ENCODE results near the gene MAP2K2. TPM values are rescaled to one million over a fixed set of nuclear protein-coding genes. Genes with fewer than 3 reads are reported as not detected.

MAP2K2 gene
- total RNA-seq, 3 donors from 2014 or later, result 173 to 221 (median 192) TPM

DNA sequence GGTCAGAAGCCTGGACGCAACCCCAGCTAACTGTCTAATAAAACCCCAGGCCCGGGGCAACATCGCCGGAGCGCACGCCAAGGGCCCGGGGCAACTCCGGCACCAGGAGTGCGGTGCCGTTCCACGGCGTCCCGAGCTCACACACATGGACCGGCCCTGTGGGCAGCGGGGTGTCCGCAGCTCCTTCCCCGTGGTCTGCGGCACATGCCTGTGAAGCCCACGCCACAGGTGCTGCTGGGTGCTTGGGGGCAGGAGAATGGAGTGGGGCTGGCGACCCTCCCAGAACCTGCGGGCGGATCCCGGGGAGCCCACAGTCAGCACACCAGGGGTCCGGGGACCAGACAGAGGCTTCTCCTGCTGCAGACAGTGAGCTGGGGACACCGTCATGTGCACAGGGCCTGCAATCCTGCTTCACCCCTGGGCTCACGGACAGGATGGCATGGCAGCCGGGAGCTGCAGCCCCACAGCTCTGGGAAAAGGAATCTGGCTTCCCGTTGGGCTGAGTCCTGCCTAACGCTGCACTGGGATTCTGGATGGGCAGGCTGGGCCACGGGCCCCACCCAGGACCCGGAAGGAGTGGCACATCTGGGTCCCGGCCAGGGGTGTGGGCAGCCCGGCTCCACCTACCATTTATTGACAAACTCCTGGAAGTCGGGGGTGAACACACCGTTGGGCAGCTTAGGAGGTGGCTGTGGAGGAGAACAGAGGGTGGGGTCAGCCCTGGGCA, 29.0 kb downstream of the MAP2K2 start:
- peaks cover 10% of the 10 kb centered on the region for H3K4me1 ChIP-seq (ENCODE audit: low read depth)
- TF ChIP-seq, protein P1, sequence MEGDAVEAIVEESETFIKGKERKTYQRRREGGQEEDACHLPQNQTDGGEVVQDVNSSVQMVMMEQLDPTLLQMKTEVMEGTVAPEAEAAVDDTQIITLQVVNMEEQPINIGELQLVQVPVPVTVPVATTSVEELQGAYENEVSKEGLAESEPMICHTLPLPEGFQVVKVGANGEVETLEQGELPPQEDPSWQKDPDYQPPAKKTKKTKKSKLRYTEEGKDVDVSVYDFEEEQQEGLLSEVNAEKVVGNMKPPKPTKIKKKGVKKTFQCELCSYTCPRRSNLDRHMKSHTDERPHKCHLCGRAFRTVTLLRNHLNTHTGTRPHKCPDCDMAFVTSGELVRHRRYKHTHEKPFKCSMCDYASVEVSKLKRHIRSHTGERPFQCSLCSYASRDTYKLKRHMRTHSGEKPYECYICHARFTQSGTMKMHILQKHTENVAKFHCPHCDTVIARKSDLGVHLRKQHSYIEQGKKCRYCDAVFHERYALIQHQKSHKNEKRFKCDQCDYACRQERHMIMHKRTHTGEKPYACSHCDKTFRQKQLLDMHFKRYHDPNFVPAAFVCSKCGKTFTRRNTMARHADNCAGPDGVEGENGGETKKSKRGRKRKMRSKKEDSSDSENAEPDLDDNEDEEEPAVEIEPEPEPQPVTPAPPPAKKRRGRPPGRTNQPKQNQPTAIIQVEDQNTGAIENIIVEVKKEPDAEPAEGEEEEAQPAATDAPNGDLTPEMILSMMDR (IDR thresholded peaks at IDR 0.05), result no peak
- intact Hi-C loops (cut with DNase I, micrococcal nuclease), result no loop called here
- peaks cover 4% of the 10 kb centered on the region for H3K36me3 ChIP-seq (ENCODE audit: low read depth)
- H3K4me3 ChIP-seq, result no peak overlapping the region
- peak; percentile 89 to 94 (median 93) for DNase-seq
- H3K9me3 ChIP-seq, result no peaks in the 10 kb centered on the region
- peak; percentile 82 for ATAC-seq

DNA sequence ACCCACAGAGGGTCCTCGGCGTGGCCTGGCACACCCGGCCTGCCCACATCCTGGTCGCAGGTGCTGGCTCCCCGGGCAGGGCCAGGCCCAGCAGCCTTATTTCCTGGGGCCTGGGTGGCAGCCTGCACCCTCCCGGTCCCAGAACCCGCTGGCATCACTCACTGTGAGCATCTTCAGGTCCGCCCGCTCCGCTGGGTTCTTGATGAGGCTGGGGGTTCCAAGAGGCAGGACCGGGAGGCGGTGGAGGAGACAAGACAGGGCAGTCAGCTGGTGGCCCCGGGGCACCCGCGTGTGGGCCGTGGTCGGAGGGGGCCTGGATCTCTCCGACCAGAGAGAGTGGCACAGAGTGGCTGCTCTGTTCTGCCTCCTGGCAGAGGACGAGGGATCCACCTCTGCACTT, 29.6 kb downstream of the MAP2K2 start:
- H3K4me3 ChIP-seq, result no peak overlapping the region
- TF ChIP-seq, protein P1 (IDR thresholded peaks at IDR 0.05), result no peak
- H3K4me1 ChIP-seq (ENCODE audit: low read depth), result peaks cover 10% of the 10 kb centered on the region
- intact Hi-C loops (cut with DNase I, micrococcal nuclease), result no loop called here
- H3K9me3 ChIP-seq, result no peaks in the 10 kb centered on the region
- ATAC-seq (no peak), DNase-seq (no peak)
- H3K36me3 ChIP-seq (ENCODE audit: low read depth), result peaks cover 2% of the 10 kb centered on the region

GRCh38 chr19:4093643-4094175, 30.2 kb downstream of the MAP2K2 start:
- H3K4me3 ChIP-seq, result no peak overlapping the region
- intact Hi-C loops (cut with DNase I, micrococcal nuclease), result no loop called here
- DNase-seq (no peak), ATAC-seq (no peak)
- no peaks in the 10 kb centered on the region for H3K9me3 ChIP-seq
- TF ChIP-seq, protein P1 (IDR thresholded peaks at IDR 0.05), result no peak
- peaks cover 10% of the 10 kb centered on the region for H3K4me1 ChIP-seq (ENCODE audit: low read depth)
- H3K36me3 ChIP-seq (ENCODE audit: low read depth), result no peaks in the 10 kb centered on the region

- H3K4me3 ChIP-seq, result no peak overlapping the region
- no peaks in the 10 kb centered on the region for H3K36me3 ChIP-seq (ENCODE audit: low read depth)
Observed at GRCh38 chr19:4090356-4091220, 33.3 kb downstream of the MAP2K2 start.

GRCh38 chr19:4089946-4090345, 34.0 kb downstream of the MAP2K2 start:
- TF ChIP-seq, protein P1 (IDR thresholded peaks at IDR 0.05), result no peak
- Histone ChIP-seq H3K4me1 (ENCODE audit: low read depth) (peaks cover 30% of the 10 kb centered on the region), H3K4me3 (no peak overlapping the region), H3K36me3 (ENCODE audit: low read depth) (no peaks in the 10 kb centered on the region), H3K9me3 (no peaks in the 10 kb centered on the region)
- DNase-seq (no peak), ATAC-seq (no peak)
- intact Hi-C loops (cut with DNase I, micrococcal nuclease), result no loop called here

More at GRCh38 chr19:4090356-4091220, 33.3 kb downstream of the MAP2K2 start:
- TF ChIP-seq, protein P1 (IDR thresholded peaks at IDR 0.05), result no peak
- peaks cover 27% of the 10 kb centered on the region for H3K4me1 ChIP-seq (ENCODE audit: low read depth)
- intact Hi-C loops (cut with DNase I, micrococcal nuclease), result no loop called here
- DNase-seq, result no peak
- ATAC-seq, result no peak
- no peaks in the 10 kb centered on the region for H3K9me3 ChIP-seq

Measured in mucosa of descending colon (tissue), 3 donors.